B cell (primary cell): ENCODE results near the gene IMMP2L. TPM values are rescaled to one million over a fixed set of nuclear protein-coding genes. Genes with fewer than 3 reads are reported as not detected.
"Not testable (repeated sequence)": the region's sequence is repeated elsewhere in the genome, so short reads cannot be mapped to it uniquely, and the experiment has no call there.

ENCODE experiments used
- ATAC-seq: fragments of 200-7000 bp; cut with Tn5 transposase; one replicate; pipeline ENCODE4 v1.10.0; 2021; ENCODE audit warnings: low read depth, mild to moderate bottlenecking, moderate number of reproducible peaks, moderate library complexity
- CTCF ChIA-PET: fragments of 350-600 bp; sonication (Branson Sonifier 250); formaldehyde crosslinking; loops from one replicate; lab custom pipeline; 2021; ENCODE audit warnings: antibody characterized with exemption, inconsistent platforms; lab: Charles Lee
- POLR2A ChIA-PET: fragments of 350-600 bp; sonication (Branson Sonifier 250); formaldehyde crosslinking; loops from one replicate; lab custom pipeline; 2021; ENCODE audit warnings: antibody characterized with exemption; lab: Charles Lee
- DNase-seq: peaks from one replicate; pipeline ENCODE4 v3.0.0; 2013
- H2AFZ ChIP-seq: 2 replicates; pipeline ENCODE4 v1.6.1; 2012; ENCODE audit warnings: mild to moderate bottlenecking, low read depth, low read length; ENCODE audit not compliant: insufficient read depth, poor library complexity, severe bottlenecking
- H3K27ac ChIP-seq, 2 donors: 1 replicate in 1 of 2; 2 replicates in 1 of 2; pipeline ENCODE4 v1.5.1; 2012 to 2013; ENCODE audit warnings: low read length in 2 of 2, mild to moderate bottlenecking in 2 of 2, moderate library complexity in 1 of 2
- H3K27me3 ChIP-seq, 4 experiments: fragments of 200-600 bp in 1 of 4; sonication (generic) in 1 of 4; replicated peaks in 1 of 4; 1 replicate in 2 of 4; 2 replicates in 2 of 4; pipeline versions ENCODE4 v1.6.1 to v1.7.0; 2013 to 2016; ENCODE audit warnings: low read length in 3 of 4, mild to moderate bottlenecking in 2 of 4, mixed read lengths in 1 of 4, moderate library complexity in 1 of 4; ENCODE audit not compliant: insufficient read depth in 4 of 4, control insufficient read depth in 3 of 4; ENCODE audit errors: control extremely low read depth in 1 of 4
- H3K36me3 ChIP-seq, 2 experiments: replicated peaks in 1 of 2; 1 replicate in 1 of 2; 2 replicates in 1 of 2; pipeline versions ENCODE4 v1.6.1 to v1.7.1; 2013; ENCODE audit warnings: low read length in 1 of 2; ENCODE audit not compliant: insufficient read depth in 2 of 2, control insufficient read depth in 1 of 2; ENCODE audit errors: control extremely low read depth in 1 of 2, extremely low read depth in 1 of 2
- H3K4me1 ChIP-seq, 2 donors: fragments of 200-600 bp in 1 of 2; sonication (generic) in 1 of 2; 1 replicate in 1 of 2; 2 replicates in 1 of 2; pipeline versions ENCODE4 v1.5.1 to v1.6.1; 2013 to 2017; ENCODE audit warnings: low read length in 2 of 2; ENCODE audit not compliant: control insufficient read depth in 2 of 2, insufficient read depth in 2 of 2
- H3K4me2 ChIP-seq: replicated peaks from 2 replicates; pipeline ENCODE3; 2012; ENCODE audit warnings: mild to moderate bottlenecking, low read depth, low read length; ENCODE audit not compliant: poor library complexity, severe bottlenecking
- H3K4me3 ChIP-seq, 5 experiments: fragments of 200-600 bp in 1 of 5; sonication (generic) in 1 of 5; 1 replicate in 3 of 5; 2 replicates in 2 of 5; pipeline versions ENCODE4 v1.5.1 to v1.7.0; 2011 to 2016; ENCODE audit warnings: low read length in 4 of 5, mild to moderate bottlenecking in 4 of 5, low read depth in 2 of 5, control low read depth in 1 of 5, moderate library complexity in 1 of 5; ENCODE audit not compliant: insufficient read depth in 1 of 5; ENCODE audit errors: control extremely low read depth in 1 of 5, extremely low read depth in 1 of 5
- H3K79me2 ChIP-seq: fragments of 200-600 bp; sonication (generic); one replicate; pipeline ENCODE4 v1.6.0; 2016; ENCODE audit warnings: low read length; ENCODE audit not compliant: control insufficient read depth, insufficient read depth
- H3K9ac ChIP-seq: fragments of 200-600 bp; sonication (generic); 2 replicates; pipeline ENCODE4 v1.6.1; 2017; ENCODE audit warnings: mild to moderate bottlenecking, low read length, moderate library complexity
- H3K9me3 ChIP-seq, 3 donors: one replicate each; pipeline versions ENCODE4 v1.6.1 to v1.7.1; 2013; ENCODE audit warnings: low read length in 2 of 3; ENCODE audit not compliant: control insufficient read depth in 2 of 3, insufficient read depth in 1 of 3; ENCODE audit errors: control extremely low read depth in 1 of 3
- H4K20me1 ChIP-seq: 2 replicates; pipeline ENCODE4 v1.6.0; 2012; ENCODE audit warnings: mild to moderate bottlenecking, low read length; ENCODE audit not compliant: insufficient read depth, control insufficient read depth, poor library complexity, severe bottlenecking
- H3K27ac Mint-ChIP-seq: one replicate; pipeline ENCODE4 v1.8.0; 2021; ENCODE audit warnings: mixed read lengths
- H3K27me3 Mint-ChIP-seq: one replicate; pipeline ENCODE4 v1.8.0; 2021; ENCODE audit warnings: mixed read lengths
- H3K4me1 Mint-ChIP-seq: one replicate; pipeline ENCODE4 v1.8.0; 2021; ENCODE audit warnings: mixed read lengths
- H3K4me3 Mint-ChIP-seq: one replicate; pipeline ENCODE4 v1.8.0; 2021; ENCODE audit warnings: mixed read lengths
- H3K9me3 Mint-ChIP-seq: one replicate; pipeline ENCODE4 v1.8.0; 2022; ENCODE audit warnings: mixed read lengths; ENCODE audit not compliant: insufficient read depth
- CTCF ChIP-seq: fragments of 200-600 bp; IDR thresholded peaks from one replicate; pipeline ENCODE4 v1.8.0; 2022; ENCODE audit warnings: antibody characterized with exemption, mild to moderate bottlenecking
- EZH2 ChIP-seq: IDR thresholded peaks from 2 replicates; pipeline ENCODE4 v1.6.1; 2012; ENCODE audit warnings: borderline replicate concordance, low read depth, mild to moderate bottlenecking, moderate library complexity, low read length; ENCODE audit not compliant: insufficient read depth, poor library complexity, severe bottlenecking
- WGBS: methylation state at CpG from one replicate; pipeline ENCODE4 v1.1.5; 2013; ENCODE audit warnings: missing lambda C conversion rate; ENCODE audit not compliant: insufficient coverage; 5-methylcytosine and 5-hydroxymethylcytosine counted together
- intact Hi-C: fragments of 100-400 bp; cut with micrococcal nuclease; formaldehyde crosslinking; loops from one replicate; pipeline ENCODE4 v1.10.0; 2022
- polyA plus RNA-seq: library from polyadenylated mRNA; depleted of rRNA; stranded (reverse); fragments of >200 nt; gene quantifications from 2 replicates; pipeline ENCODE4 v1.2.3, GENCODE V29; 2012
- total RNA-seq, 2 donors: library from RNA; stranded (reverse); fragments of 120-200 nt in 1 of 2; gene quantifications; 1 replicate in 1 of 2; 2 replicates in 1 of 2; pipeline versions ENCODE4 v1.2.3 to v1.2.4, GENCODE V29; 2013 to 2022

Gene IMMP2L
- total and polyA plus RNA-seq, 2 donors (not counting 1 experiment from before 2014, with no cell fraction given), result 3.8 to 34.2 TPM

- no peaks in the 10 kb centered on the region for H3K9me3 ChIP-seq
- no peak overlapping the region for H3K9ac ChIP-seq
- WGBS, result no CpG with 5 or more reads among the region's 3 CpGs
- Mint-ChIP-seq H3K4me1 (peaks cover 5% of the 10 kb centered on the region), H3K27ac (no peak overlapping the region), H3K9me3 (no peaks in the 10 kb centered on the region), H3K27me3 (no peaks in the 10 kb centered on the region), H3K4me3 (no peak overlapping the region)
- H3K36me3 ChIP-seq, result no peaks in the 10 kb centered on the region
- no peak for TF ChIP-seq CTCF
- no peak for TF ChIP-seq EZH2
- intact Hi-C loops, result no loop called here
- ChIA-PET CTCF (no interaction called here), POLR2A (no interaction called here)
- H3K4me3 ChIP-seq, result no peak overlapping the region
- ATAC-seq (no peak), DNase-seq (no peak)
- no peaks in the 10 kb centered on the region for H3K4me1 ChIP-seq
- H3K79me2 ChIP-seq, result no peaks in the 10 kb centered on the region
- no peak overlapping the region for H3K27ac ChIP-seq
- no peak overlapping the region for H3K4me2 ChIP-seq
- H2AFZ ChIP-seq, result no peak overlapping the region
- H4K20me1 ChIP-seq, result no peaks in the 10 kb centered on the region
- H3K27me3 ChIP-seq, result no peaks in the 10 kb centered on the region
These were observed 488.1 kb downstream of the IMMP2L start for GRCh38 chr7:111074071-111074747.

GRCh38 chr7:111072658-111073057 lies 489.6 kb downstream of the IMMP2L start:
- H3K27ac Mint-ChIP-seq, H3K4me2 ChIP-seq, ATAC-seq, H3K36me3 ChIP-seq, H4K20me1 ChIP-seq, H3K79me2 ChIP-seq, POLR2A ChIA-PET, H3K9me3 ChIP-seq, H3K27ac ChIP-seq, DNase-seq, H3K27me3 ChIP-seq, H3K4me3 ChIP-seq, H3K4me3 Mint-ChIP-seq, H3K4me1 Mint-ChIP-seq, H3K4me1 ChIP-seq, H3K9me3 Mint-ChIP-seq, intact Hi-C loops, H3K9ac ChIP-seq, H2AFZ ChIP-seq, H3K27me3 Mint-ChIP-seq, CTCF ChIA-PET: not testable (repeated sequence)
- WGBS, result over 99% methylated on average over 9 of the region's 9 CpGs
